Measurements from ENCODE around the gene PANX3. TPM values are rescaled to one million over a fixed set of nuclear protein-coding genes. Genes with fewer than 3 reads are reported as not detected.

The PANX3 gene
- total and polyA plus RNA-seq, 4 donors: not detected

- H3K27me3 ChIP-seq (ENCODE audit: control insufficient read depth in 4 of 4, insufficient read depth in 4 of 4, low read length in 3 of 4): no peaks in the 10 kb centered on the region
- no peak for DNase-seq (ENCODE audit: low spot score)
- 88% methylated on average over 1 of the region's 1 CpG for WGBS
- no peak for TF ChIP-seq EGR1 (IDR thresholded peaks at IDR 0.05; ENCODE audit: low read depth in 2 of 2)
- no peak for TF ChIP-seq HNF4G (IDR thresholded peaks at IDR 0.05)
- no peak for TF ChIP-seq REST (IDR thresholded peaks at IDR 0.05)
- no peak for TF ChIP-seq SP1 (IDR thresholded peaks at IDR 0.05)
- no peak for TF ChIP-seq RAD21 (IDR thresholded peaks at IDR 0.05)
- no peak for TF ChIP-seq YY1 (IDR thresholded peaks at IDR 0.05)
- TF ChIP-seq MAX (IDR thresholded peaks at IDR 0.05): no peak
- no peak for TF ChIP-seq ZBTB33 (IDR thresholded peaks at IDR 0.05)
- no peak for TF ChIP-seq ATF3 (IDR thresholded peaks at IDR 0.05)
- no peak for TF ChIP-seq TAF1 (conservative IDR thresholded peaks at IDR 0.05)
- no peak for TF ChIP-seq GABPA (IDR thresholded peaks at IDR 0.05 in 1 of 2, conservative IDR thresholded peaks at IDR 0.05 in 1 of 2)
- no peak for TF ChIP-seq JUND (IDR thresholded peaks at IDR 0.05)
- TF ChIP-seq RXRA (IDR thresholded peaks at IDR 0.05): no peak
- TF ChIP-seq NR2F2 (IDR thresholded peaks at IDR 0.05): no peak
- TF ChIP-seq FOXA2 (IDR thresholded peaks at IDR 0.05): no peak
- TF ChIP-seq FOXA1 (IDR thresholded peaks at IDR 0.05): no peak
- no peak for TF ChIP-seq HNF4A (conservative IDR thresholded peaks at IDR 0.05)
- no peak for TF ChIP-seq CTCF (IDR thresholded peaks at IDR 0.05; ENCODE audit: low read depth, low read length, missing input control)
- H3K36me3 ChIP-seq (ENCODE audit: control insufficient read depth in 4 of 4, insufficient read depth in 3 of 4, low read depth in 1 of 4, low read length in 3 of 4): peaks cover 0 to 6% (median 2%) of the 10 kb centered on the region in 4 donors
- H3K9ac ChIP-seq (ENCODE audit: low read depth in 1 of 2, low read length in 2 of 2): no peak overlapping the region
- H3K4me3 ChIP-seq (ENCODE audit: low read depth in 1 of 3, low read length in 3 of 3): no peak overlapping the region
- no peaks in the 10 kb centered on the region for H3K4me1 ChIP-seq (ENCODE audit: control insufficient read depth in 4 of 4, insufficient read depth in 4 of 4, low read length in 3 of 4)
- no peaks in the 10 kb centered on the region for H3K9me3 ChIP-seq (ENCODE audit: control insufficient read depth in 4 of 4, low read length in 3 of 4)
- H3K27ac ChIP-seq (ENCODE audit: low read depth in 1 of 2, low read length in 2 of 2): no peak overlapping the region
Measured at GRCh38 chr11:124658986-124659385, 47.8 kb downstream of the PANX3 start.

Measured in liver (tissue), 9 donors.